Iris pigment epithelial cell (primary cell): ENCODE results near the gene CCL4.

Source experiments
- DNase-seq: peaks from one replicate; pipeline ENCODE4 v3.0.0-alpha.2; 2011; ENCODE audit warnings: low read depth

Gene CCL4

DNA sequence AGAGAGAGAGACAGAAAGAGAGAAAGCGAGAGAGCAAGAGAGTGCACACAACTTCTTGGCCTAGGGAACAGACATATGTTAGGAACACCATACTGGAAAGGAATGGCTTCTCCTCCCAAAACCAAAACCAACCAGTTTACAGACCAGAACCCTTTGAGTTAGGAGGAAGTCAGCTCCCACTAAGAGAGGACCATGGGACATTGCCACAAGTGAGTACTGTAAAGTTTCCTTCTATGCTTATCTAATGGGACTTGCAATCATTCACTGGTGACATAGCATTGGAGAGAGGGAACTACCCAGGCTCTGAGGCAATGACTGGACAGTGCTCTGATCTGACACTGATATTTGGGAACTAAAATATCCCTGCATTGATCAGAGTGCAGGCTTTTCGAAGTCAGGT is 40.4 kb downstream of the CCL4 start:
- no peak for DNase-seq

DNA sequence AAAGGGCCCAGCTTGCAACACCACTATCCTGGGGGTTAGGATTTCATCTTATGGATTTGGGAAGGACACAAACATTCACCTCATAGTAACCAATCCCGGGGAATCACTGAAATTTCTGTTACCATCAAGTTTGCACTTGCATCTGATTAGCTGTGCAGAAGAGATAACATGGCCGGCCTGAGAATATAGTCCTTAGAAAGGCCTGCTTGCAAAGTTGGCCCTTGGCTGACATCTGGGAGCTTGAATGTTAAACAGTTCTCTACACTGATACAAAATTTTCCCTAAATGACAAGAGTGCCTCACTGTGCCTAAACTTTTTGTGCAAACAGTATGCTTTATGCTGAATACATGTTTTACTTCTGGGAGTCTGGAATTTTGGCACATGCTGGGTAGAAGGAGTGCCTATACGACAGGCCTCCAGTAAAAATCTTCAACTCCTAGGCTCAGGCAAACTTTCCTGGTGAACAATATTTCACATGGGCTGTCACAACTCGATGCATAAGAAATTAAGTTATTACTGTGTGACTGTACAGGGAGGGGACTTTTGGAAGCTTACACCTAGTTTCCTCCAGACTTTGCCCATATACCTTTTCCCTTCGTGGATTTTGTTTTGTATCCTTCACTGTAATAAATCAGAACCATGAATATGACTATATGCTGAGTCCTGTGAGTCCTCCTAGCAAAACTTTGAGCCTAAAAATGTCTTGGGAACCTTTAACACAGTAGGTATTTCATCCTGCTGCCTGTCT is 41.5 kb downstream of the CCL4 start:
- no peak for DNase-seq

GRCh38 chr17:36147601-36148000 is 44.0 kb downstream of the CCL4 start:
- DNase-seq = no peak

- peak; percentile 47 for DNase-seq
Observed at GRCh38 chr17:36148559-36149295, 45.1 kb downstream of the CCL4 start.

GRCh38 chr17:36149296-36149820 is 45.7 kb downstream of the CCL4 start:
- peak; percentile 38 for DNase-seq

GRCh38 chr17:36151891-36152638 is 48.4 kb downstream of the CCL4 start:
- DNase-seq = no peak

GRCh38 chr17:36152639-36153120 is 49.1 kb downstream of the CCL4 start:
- peak; percentile 18 for DNase-seq

DNA sequence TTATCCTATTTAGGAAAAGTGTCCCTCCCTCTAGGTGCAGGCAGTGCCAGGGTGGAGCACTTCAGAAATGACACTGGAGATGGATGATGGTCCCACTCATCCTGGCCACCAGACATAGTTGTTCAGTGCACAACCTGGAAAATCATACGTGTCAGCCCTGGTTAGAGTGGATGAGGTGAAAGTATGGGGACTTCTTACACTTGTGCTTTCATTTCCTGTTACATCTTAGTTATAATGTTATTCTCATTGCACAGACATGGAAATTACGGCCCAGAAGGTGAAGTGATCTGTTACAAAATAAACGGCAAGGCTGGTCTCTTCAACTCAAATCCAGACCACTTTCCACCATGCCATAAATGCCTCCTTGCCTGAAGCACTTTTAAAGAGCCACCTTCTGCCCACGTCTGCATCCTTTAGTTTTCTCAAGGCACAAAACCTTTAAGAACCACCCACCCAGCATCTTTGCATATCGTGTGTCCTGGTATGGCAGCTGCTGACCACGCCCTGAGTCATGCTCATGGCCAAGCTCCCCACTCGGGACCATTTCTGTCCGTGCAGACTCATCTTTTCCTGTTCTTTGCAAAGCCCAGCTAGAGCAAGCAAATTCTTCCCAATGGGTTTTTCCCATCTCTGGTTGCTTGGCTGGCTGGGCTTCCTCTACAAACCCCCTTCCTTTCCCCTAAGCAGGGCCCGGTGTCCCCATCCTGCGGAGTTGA is 50.4 kb downstream of the CCL4 start:
- no peak for DNase-seq
